Fibroblast of villous mesenchyme (primary cell): ENCODE data around the gene TMTC1. TPM values are rescaled to one million over a fixed set of nuclear protein-coding genes. Genes with fewer than 3 reads are reported as not detected.
A peak's percentile ranks its signal among the peaks of the same experiment; 100 is the strongest.

Experiments used
- DNase-seq: peaks from one replicate; pipeline ENCODE4 v3.0.0-alpha.2; 2010; ENCODE audit warnings: low read depth
- H3K4me3 ChIP-seq: 2 replicates; pipeline ENCODE4 v1.5.1; 2011; ENCODE audit warnings: low read depth, mild to moderate bottlenecking, low read length
- total RNA-seq: library from RNA; depleted of rRNA; stranded (reverse); fragments of >200 nt; gene quantifications from 2 replicates; pipeline ENCODE4 v1.2.3, GENCODE V29; 2012
- TF ChIP-seq, protein P1 (sequence below): IDR thresholded peaks from 2 replicates; pipeline ENCODE4 v1.5.1; 2012; ENCODE audit warnings: low read depth, mild to moderate bottlenecking, low read length; ENCODE audit not compliant: insufficient read depth

The TMTC1 gene
- total RNA-seq, 1 donor = 33.2 TPM

DNA sequence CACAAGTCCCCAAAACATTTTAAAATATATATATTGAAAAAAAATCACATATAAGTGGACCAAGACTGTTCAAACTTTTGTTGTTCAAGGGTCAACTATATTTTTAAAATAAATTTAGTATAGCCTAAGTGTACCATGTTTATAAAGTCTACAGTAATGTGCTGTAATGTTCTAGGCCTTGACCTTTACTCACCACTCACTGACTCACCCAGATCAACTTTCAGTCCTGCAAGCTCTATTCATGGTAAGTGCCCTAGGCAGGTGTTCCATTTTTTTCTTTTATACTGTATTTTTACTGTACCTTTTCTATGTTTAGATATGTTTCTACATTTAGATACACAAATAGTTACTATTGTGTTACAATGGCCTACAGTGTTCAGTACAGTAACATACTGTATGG, 23.4 kb upstream of the TMTC1 start:
- H3K4me3 ChIP-seq = no peak overlapping the region
- DNase-seq = peak; percentile 45
- TF ChIP-seq, protein P1, sequence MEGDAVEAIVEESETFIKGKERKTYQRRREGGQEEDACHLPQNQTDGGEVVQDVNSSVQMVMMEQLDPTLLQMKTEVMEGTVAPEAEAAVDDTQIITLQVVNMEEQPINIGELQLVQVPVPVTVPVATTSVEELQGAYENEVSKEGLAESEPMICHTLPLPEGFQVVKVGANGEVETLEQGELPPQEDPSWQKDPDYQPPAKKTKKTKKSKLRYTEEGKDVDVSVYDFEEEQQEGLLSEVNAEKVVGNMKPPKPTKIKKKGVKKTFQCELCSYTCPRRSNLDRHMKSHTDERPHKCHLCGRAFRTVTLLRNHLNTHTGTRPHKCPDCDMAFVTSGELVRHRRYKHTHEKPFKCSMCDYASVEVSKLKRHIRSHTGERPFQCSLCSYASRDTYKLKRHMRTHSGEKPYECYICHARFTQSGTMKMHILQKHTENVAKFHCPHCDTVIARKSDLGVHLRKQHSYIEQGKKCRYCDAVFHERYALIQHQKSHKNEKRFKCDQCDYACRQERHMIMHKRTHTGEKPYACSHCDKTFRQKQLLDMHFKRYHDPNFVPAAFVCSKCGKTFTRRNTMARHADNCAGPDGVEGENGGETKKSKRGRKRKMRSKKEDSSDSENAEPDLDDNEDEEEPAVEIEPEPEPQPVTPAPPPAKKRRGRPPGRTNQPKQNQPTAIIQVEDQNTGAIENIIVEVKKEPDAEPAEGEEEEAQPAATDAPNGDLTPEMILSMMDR = no peak

- no peak overlapping the region for H3K4me3 ChIP-seq
- no peak for DNase-seq
- TF ChIP-seq, protein P1 = no peak
These were observed 20.3 kb upstream of the TMTC1 start for GRCh38 chr12:29804019-29804418.

DNA sequence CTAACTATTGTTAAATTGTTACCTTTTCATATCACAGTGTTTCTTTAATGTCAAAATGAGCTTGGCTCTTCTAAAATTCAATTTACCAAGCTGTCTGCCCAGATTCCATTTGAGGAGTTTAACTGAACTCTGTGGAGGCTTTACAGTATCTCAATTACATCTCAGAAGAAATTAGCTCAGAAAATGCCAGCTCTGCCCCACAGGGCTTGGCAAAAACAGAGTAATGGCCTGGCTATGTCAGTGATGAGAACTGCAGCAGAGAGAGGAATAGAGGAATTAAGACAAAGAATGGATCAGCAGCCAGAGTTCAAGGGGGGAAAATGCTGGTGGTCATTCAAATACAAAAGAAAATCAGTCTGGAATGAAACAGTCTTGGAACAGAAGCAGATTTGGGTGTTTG, 15.8 kb upstream of the TMTC1 start:
- TF ChIP-seq, protein P1 = no peak
- no peak for DNase-seq
- H3K4me3 ChIP-seq = no peak overlapping the region

DNA sequence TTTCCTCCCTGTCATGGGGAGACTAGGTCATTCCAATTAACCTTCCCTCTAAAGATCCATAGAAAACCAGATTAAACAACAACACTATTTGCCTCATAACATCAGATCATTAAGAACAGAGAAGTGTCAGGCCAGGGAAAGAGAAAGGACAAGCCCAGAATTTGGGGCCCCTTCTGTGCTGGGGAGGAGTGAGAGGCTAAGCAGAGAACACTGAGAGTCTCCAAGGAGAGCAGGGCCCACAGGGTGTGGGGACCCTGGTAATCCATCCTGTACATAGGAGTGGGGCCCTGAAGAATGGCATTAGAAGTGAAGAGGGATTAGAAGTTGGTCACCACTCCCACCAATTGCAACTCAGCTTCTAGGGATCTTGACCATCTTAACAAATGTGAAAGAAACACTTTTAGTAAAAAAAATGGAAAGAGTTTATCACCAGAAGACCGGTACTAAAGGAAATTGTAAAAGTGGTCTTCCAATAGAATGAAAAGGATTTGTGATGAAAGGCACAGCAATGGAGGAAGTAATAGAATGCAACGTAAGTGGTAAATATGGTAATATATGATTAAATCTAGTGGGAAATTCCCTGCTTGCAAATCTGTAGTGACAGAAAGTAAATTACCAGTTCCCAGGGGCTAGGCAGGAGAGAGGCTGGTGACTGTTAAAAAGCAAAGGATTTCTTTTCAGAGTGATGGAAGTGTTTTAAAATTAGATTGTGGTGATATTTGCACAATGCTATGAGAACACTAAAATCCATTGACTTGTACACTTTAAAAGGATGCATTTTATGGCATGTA, 14.0 kb upstream of the TMTC1 start:
- no peak for DNase-seq
- no peak overlapping the region for H3K4me3 ChIP-seq
- TF ChIP-seq, protein P1 = no peak

GRCh38 chr12:29796823-29797263, 13.1 kb upstream of the TMTC1 start:
- H3K4me3 ChIP-seq = no peak overlapping the region
- TF ChIP-seq, protein P1 = no peak
- DNase-seq = peak; percentile 93

DNA sequence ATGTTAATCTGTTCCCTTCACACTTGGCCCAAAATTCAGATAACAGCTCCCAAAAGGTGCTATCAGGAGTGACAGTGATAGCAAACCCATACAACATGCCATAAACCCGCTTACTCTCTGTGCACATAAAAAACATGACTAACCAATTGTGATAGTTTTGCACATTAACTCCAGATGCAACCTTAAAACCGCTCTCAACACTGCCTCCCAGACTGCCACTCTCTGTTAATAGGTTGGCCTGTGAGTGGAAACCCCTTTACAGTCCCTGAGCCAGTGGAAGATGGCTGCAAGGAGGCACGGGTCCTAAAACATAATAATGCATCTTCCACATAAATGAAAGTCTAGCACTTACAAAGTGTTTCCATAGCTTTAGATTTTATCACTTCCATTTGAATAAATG, 12.0 kb upstream of the TMTC1 start:
- TF ChIP-seq, protein P1 = no peak
- H3K4me3 ChIP-seq = no peak overlapping the region
- peak; percentile 13 for DNase-seq
